Spleen (tissue), 7 donors: Measurements from ENCODE around the gene INSIG2.

Experiments used
- CTCF ChIP-seq, 11 experiments: fragments of 200-600 bp in 7 of 11; fragments of 450-650 bp in 4 of 11; sonication (generic) in 4 of 11; IDR thresholded peaks in 8 of 11; conservative IDR thresholded peaks in 3 of 11; 1 replicate in 7 of 11; 2 replicates in 4 of 11; pipeline versions ENCODE4 v1.4.0 to v1.8.0; 2016 to 2021; ENCODE audit warnings: antibody characterized with exemption in 11 of 11, inconsistent platforms in 4 of 11, mild to moderate bottlenecking in 1 of 11
- POLR2AphosphoS5 ChIP-seq, 3 donors: sonication (generic); formaldehyde crosslinking; IDR thresholded peaks; one replicate each; pipeline ENCODE4 v1.5.1; 2017; ENCODE audit warnings: antibody characterized with exemption in 3 of 3
- donor health status: DM: no; HTN: no; CAD: no; lungs with moderate emphysema.
- donor health status: DM: no; HTN: no; CAD: no.
- donor health status: DM: no; HTN: no; CAD: no.

GRCh38 chr2:118056801-118057200 lies 31.5 kb upstream of the INSIG2 start:
- no peak for TF ChIP-seq CTCF (IDR thresholded peaks at IDR 0.05 in 8 of 11, conservative IDR thresholded peaks at IDR 0.05 in 3 of 11)
- no peak for TF ChIP-seq POLR2AphosphoS5 (IDR thresholded peaks at IDR 0.05)
